Endodermal cell (in vitro differentiated cells): ENCODE measurements around the gene NHERF1. TPM values are rescaled to one million over a fixed set of nuclear protein-coding genes. Genes with fewer than 3 reads are reported as not detected.

Experiments
- DNase-seq: peaks from one replicate; pipeline ENCODE4 v3.0.0-alpha.2; 2017
- H3K27ac ChIP-seq: 2 replicates; pipeline ENCODE4 v1.5.1; 2013; ENCODE audit warnings: mild to moderate bottlenecking, low read depth, low read length, moderate library complexity
- H3K27me3 ChIP-seq: 2 replicates; pipeline ENCODE4 v1.6.1; 2013; ENCODE audit warnings: mild to moderate bottlenecking, low read length, moderate library complexity; ENCODE audit not compliant: insufficient read depth, control insufficient read depth, poor library complexity, severe bottlenecking
- H3K36me3 ChIP-seq: 2 replicates; pipeline ENCODE4 v1.7.0; 2013; ENCODE audit warnings: mild to moderate bottlenecking, low read length, moderate library complexity; ENCODE audit not compliant: control insufficient read depth, insufficient read depth
- H3K4me1 ChIP-seq: one replicate; pipeline ENCODE4 v1.7.0; 2013; ENCODE audit warnings: low read length; ENCODE audit not compliant: control insufficient read depth, insufficient read depth
- H3K4me3 ChIP-seq: 2 replicates; pipeline ENCODE4 v1.5.1; 2013; ENCODE audit warnings: mild to moderate bottlenecking, low read length, moderate library complexity
- H3K9ac ChIP-seq: 2 replicates; pipeline ENCODE4 v1.6.1; 2013; ENCODE audit warnings: mild to moderate bottlenecking, low read length, moderate library complexity; ENCODE audit not compliant: poor library complexity, severe bottlenecking; ENCODE audit errors: extremely low read depth
- H3K9me3 ChIP-seq: 2 replicates; pipeline ENCODE4 v1.6.1; 2013; ENCODE audit warnings: mild to moderate bottlenecking, low read length, moderate library complexity; ENCODE audit not compliant: control insufficient read depth
- H3K27ac Mint-ChIP-seq: 2 replicates; pipeline ENCODE4 v1.8.0; 2020; ENCODE audit warnings: mixed read lengths
- H3K27me3 Mint-ChIP-seq: 2 replicates; pipeline ENCODE4 v1.8.0; 2021; ENCODE audit warnings: mild to moderate bottlenecking, mixed read lengths; ENCODE audit not compliant: insufficient read depth
- H3K36me3 Mint-ChIP-seq: 2 replicates; pipeline ENCODE4 v1.8.0; 2020; ENCODE audit warnings: low read depth, mixed read lengths
- H3K4me1 Mint-ChIP-seq: 2 replicates; pipeline ENCODE4 v1.8.0; 2020; ENCODE audit warnings: mixed read lengths
- H3K4me3 Mint-ChIP-seq: 2 replicates; pipeline ENCODE4 v1.8.0; 2020; ENCODE audit warnings: mild to moderate bottlenecking, moderate library complexity, mixed read lengths
- H3K9me3 Mint-ChIP-seq: 2 replicates; pipeline ENCODE4 v1.8.0; 2020; ENCODE audit warnings: mild to moderate bottlenecking, mixed read lengths
- WGBS, 2 experiments: methylation state at CpG; one replicate each; pipeline versions ENCODE4 v1.1.5 to v1.1.7; 2013; ENCODE audit warnings: missing lambda C conversion rate in 2 of 2, mixed read lengths in 1 of 2; ENCODE audit not compliant: insufficient coverage in 1 of 2, insufficient read length in 1 of 2; 5-methylcytosine and 5-hydroxymethylcytosine counted together
- total RNA-seq, 2 donors: library from RNA; stranded (reverse); fragmentation: NEBNext Ultra II Directional in 1 of 2; extraction: Animal tissue kit (Norgen Biotek cat#: 25700) in 1 of 2; gene quantifications; 2 replicates in 1 of 2; 3 replicates in 1 of 2; pipeline ENCODE4 v1.2.1, GENCODE V29; 2021
- TF ChIP-seq, protein P1 (sequence below): fragments of 200-600 bp; sonication (generic); conservative IDR thresholded peaks from 2 replicates; pipeline ENCODE4 v1.5.0; 2021; ENCODE audit warnings: antibody characterized with exemption, mild to moderate bottlenecking

The NHERF1 gene
- total RNA-seq, 2 donors from 2014 or later = 116 to 138 TPM

DNA sequence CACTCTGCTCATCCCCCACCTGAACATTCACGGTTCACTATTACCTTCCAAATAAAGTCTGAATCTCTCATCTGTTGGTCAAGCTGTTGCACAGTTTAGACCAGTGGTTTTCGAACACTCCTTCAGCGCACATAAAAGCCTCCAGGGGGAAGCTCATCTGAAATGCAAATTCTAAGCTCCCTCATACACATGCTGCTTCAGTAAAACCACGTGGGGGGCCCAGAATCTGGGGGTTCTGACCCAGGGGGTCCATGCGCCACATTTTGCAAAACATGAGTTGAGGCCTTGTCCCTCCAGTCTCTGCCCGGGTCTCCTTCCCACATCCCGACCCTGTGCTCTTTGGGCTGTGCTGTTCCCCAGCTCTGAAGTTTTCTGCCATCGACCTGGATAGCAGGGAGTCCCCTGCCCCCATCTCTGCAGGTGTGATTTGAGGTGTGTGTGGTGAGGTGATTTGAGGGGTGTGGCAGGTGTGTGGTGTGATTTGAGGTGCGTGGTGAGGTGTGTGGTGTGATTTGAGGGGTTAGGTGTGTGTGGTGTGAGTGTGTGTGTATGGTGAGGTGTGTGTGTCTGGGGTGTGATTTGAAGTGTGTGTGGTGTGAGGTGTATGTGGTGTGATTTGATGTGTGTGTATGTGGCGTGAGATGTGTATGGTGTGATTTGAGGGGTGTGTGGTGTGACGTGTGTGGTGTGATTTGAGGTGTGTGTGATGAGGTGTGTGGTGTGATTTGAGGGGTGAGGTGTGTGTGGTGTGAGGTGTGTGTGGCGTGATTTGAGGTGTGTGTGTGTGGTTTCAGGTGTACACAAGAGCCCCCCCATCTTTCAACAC is 16.2 kb upstream of the NHERF1 start:
- Mint-ChIP-seq H3K9me3 (no peaks in the 10 kb centered on the region), H3K4me3 (no peak overlapping the region), H3K27ac (no peak overlapping the region), H3K4me1 (peaks cover 5% of the 10 kb centered on the region), H3K36me3 (no peaks in the 10 kb centered on the region), H3K27me3 (peaks cover 5% of the 10 kb centered on the region)
- TF ChIP-seq, protein P1, sequence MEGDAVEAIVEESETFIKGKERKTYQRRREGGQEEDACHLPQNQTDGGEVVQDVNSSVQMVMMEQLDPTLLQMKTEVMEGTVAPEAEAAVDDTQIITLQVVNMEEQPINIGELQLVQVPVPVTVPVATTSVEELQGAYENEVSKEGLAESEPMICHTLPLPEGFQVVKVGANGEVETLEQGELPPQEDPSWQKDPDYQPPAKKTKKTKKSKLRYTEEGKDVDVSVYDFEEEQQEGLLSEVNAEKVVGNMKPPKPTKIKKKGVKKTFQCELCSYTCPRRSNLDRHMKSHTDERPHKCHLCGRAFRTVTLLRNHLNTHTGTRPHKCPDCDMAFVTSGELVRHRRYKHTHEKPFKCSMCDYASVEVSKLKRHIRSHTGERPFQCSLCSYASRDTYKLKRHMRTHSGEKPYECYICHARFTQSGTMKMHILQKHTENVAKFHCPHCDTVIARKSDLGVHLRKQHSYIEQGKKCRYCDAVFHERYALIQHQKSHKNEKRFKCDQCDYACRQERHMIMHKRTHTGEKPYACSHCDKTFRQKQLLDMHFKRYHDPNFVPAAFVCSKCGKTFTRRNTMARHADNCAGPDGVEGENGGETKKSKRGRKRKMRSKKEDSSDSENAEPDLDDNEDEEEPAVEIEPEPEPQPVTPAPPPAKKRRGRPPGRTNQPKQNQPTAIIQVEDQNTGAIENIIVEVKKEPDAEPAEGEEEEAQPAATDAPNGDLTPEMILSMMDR = no peak
- H3K9ac ChIP-seq = no peak overlapping the region
- no peaks in the 10 kb centered on the region for H3K4me1 ChIP-seq
- no peak overlapping the region for H3K4me3 ChIP-seq
- no peak for DNase-seq
- H3K9me3 ChIP-seq = no peaks in the 10 kb centered on the region
- H3K27ac ChIP-seq = no peak overlapping the region
- WGBS, 2 experiments = 79 to 81% methylated on average over 8 to 12 of the region's 12 CpGs
- H3K36me3 ChIP-seq = no peaks in the 10 kb centered on the region
- peaks cover 15% of the 10 kb centered on the region for H3K27me3 ChIP-seq

DNA sequence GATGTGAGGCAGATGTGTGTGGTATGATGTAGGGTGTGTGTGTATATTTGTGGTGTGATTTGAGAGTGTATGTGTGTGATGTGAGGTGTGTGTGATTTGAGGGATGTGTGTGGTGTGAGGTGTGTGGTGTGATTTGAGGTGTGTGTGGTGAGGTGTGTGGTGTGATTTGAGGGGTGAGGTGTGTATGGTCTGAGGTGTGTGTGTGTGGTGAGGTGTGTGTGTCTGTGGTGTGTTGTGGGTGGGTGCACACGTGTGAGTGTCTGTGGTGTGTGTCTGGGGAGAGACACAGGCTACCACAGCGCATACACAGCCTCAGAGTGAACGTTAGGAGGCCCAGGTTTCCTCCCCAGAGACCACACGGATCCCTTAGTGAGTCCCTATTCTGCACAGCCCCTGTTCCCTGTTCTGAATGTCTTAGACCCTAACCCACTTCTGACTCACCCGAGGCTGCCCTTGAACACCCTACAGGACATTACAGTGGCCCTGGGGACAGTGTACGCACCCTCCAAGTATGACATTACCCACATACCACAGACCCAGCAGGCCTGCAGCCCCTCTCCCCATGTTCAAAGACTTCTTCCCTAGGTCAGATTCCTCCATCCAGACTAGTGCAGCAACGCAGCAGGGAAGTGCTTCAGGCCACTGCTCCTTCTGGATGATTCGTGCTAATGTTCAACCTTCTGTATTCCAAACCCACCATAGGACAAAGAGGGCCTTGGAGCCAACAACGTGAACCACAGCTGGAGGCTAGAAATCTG is 14.9 kb upstream of the NHERF1 start:
- peaks cover 8% of the 10 kb centered on the region for H3K4me1 ChIP-seq
- H3K9ac ChIP-seq = no peak overlapping the region
- H3K9me3 ChIP-seq = no peaks in the 10 kb centered on the region
- H3K27ac ChIP-seq = no peak overlapping the region
- no peak overlapping the region for H3K4me3 ChIP-seq
- peaks cover 5% of the 10 kb centered on the region for H3K27me3 Mint-ChIP-seq
- no peaks in the 10 kb centered on the region for H3K36me3 ChIP-seq
- H3K27me3 ChIP-seq = peaks cover 15% of the 10 kb centered on the region
- no peaks in the 10 kb centered on the region for H3K9me3 Mint-ChIP-seq
- DNase-seq = no peak
- peaks cover 8% of the 10 kb centered on the region for H3K4me1 Mint-ChIP-seq
- TF ChIP-seq, protein P1 = no peak
- no peak overlapping the region for H3K27ac Mint-ChIP-seq
- WGBS, 2 experiments = 75 to 88% methylated on average over 3 to 9 of the region's 9 CpGs
- no peak overlapping the region for H3K4me3 Mint-ChIP-seq
- H3K36me3 Mint-ChIP-seq = no peaks in the 10 kb centered on the region

DNA sequence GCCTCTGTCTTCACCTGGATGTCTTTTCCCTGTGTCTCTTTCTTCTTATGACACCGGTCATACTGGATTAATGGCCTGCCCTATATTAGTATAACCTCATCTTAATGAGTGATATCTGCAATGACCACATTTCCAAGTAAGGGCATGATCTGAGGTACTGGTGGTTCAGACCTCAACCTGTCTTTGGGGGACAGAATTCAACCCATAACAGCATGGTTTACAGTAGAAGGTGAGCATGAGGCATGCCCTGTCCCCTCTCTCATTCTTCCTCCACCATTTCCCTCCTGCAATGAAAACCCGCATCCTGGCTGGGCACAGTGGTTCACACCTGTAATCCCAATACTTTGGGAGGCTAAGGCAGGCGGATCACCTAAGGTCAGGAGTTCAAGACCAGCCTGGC is 14.2 kb upstream of the NHERF1 start:
- H3K9ac ChIP-seq = no peak overlapping the region
- no peak overlapping the region for H3K4me3 ChIP-seq
- WGBS, 2 experiments = 94 to 100% methylated on average over 1 to 3 of the region's 3 CpGs
- no peaks in the 10 kb centered on the region for H3K9me3 ChIP-seq
- H3K4me1 ChIP-seq = peaks cover 11% of the 10 kb centered on the region
- Mint-ChIP-seq H3K4me1 (peaks cover 15% of the 10 kb centered on the region), H3K36me3 (no peaks in the 10 kb centered on the region), H3K27ac (no peak overlapping the region), H3K27me3 (peaks cover 5% of the 10 kb centered on the region), H3K4me3 (no peak overlapping the region), H3K9me3 (no peaks in the 10 kb centered on the region)
- TF ChIP-seq, protein P1 = no peak
- no peak overlapping the region for H3K27ac ChIP-seq
- peaks cover 15% of the 10 kb centered on the region for H3K27me3 ChIP-seq
- no peak for DNase-seq
- no peaks in the 10 kb centered on the region for H3K36me3 ChIP-seq
